Inflammatory macrophage treated with lipopolysaccharide for 1 hour (primary cell): ENCODE data around the gene DEFB132.
A peak's percentile ranks its signal among the peaks of the same experiment; 100 is the strongest.

Source experiments
- DNase-seq, 2 donors: peaks; one replicate each; pipeline ENCODE4 v3.0.0-alpha.2; 2020 to 2022

The DEFB132 gene

GRCh38 chr20:266596-267562 is 9.4 kb downstream of the DEFB132 start:
- peak; percentile 35 to 89 for DNase-seq

GRCh38 chr20:270517-270916 is 13.0 kb downstream of the DEFB132 start:
- no peak for DNase-seq

DNA sequence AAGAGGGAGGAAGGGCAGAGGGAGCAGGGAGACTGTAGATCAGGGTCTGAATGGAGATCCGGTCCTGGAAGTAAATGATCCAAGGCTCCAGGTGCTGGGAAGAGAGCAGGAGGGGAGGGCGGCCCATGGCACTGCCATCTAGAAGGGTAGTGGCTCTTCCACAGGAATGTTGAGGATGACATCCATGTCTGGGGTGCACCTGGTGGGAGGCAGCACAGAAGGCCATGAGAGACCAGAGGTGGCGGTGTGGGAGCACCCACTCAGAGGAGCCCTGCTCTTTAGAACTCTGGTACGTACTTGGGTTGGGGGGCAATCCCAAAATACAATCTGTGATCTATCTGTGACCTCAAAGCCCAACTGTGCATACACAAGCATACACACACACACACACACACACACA is 13.5 kb downstream of the DEFB132 start:
- no peak for DNase-seq

DNA sequence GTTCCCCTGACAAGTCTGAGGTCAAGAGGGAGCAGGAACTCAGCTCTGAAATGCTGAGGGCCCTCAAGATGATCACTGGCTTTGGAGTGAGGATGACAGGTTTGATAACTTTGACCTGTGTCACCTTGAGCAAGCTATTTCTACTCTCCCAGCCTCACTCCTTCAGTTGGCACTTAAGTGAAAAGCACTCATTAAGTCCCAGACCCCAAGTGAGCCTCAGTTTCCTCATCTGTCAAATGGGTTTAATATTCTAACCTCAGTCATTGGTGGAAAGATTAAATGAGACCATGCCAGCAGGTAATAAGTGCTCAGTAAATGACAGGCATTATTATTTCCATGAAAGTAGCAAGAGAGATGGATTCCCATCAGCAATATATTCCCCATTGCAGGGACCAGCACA is 14.0 kb downstream of the DEFB132 start:
- no peak for DNase-seq

- no peak for DNase-seq
Measured at GRCh38 chr20:272718-273117, 15.2 kb downstream of the DEFB132 start.

GRCh38 chr20:273884-274283 is 16.4 kb downstream of the DEFB132 start:
- no peak for DNase-seq

DNA sequence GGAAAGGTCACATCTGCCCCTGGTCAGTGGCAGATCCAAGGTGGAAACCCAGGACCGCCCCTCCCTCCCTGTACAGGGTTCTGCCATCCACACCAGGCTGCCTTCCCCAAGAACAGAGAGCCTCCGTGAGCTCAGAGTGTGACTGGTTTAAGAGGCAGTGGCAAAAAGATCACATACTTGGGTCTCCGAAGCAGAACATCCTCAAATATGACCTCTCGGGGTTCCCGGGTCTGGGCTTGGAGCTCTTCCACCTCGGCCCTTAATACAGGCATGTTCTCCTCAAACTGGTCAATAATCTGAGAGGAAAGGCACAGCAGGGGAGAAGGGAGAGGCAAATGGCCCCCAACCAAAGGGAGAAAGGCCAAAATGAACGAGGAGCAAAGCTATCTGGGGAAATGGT is 18.3 kb downstream of the DEFB132 start:
- DNase-seq = no peak

GRCh38 chr20:276620-277495 is 19.3 kb downstream of the DEFB132 start:
- DNase-seq = no peak

- DNase-seq = no peak
Measured at GRCh38 chr20:277496-277781, 19.9 kb downstream of the DEFB132 start.

- DNase-seq = no peak
Measured at GRCh38 chr20:278181-278580, 20.7 kb downstream of the DEFB132 start.

DNA sequence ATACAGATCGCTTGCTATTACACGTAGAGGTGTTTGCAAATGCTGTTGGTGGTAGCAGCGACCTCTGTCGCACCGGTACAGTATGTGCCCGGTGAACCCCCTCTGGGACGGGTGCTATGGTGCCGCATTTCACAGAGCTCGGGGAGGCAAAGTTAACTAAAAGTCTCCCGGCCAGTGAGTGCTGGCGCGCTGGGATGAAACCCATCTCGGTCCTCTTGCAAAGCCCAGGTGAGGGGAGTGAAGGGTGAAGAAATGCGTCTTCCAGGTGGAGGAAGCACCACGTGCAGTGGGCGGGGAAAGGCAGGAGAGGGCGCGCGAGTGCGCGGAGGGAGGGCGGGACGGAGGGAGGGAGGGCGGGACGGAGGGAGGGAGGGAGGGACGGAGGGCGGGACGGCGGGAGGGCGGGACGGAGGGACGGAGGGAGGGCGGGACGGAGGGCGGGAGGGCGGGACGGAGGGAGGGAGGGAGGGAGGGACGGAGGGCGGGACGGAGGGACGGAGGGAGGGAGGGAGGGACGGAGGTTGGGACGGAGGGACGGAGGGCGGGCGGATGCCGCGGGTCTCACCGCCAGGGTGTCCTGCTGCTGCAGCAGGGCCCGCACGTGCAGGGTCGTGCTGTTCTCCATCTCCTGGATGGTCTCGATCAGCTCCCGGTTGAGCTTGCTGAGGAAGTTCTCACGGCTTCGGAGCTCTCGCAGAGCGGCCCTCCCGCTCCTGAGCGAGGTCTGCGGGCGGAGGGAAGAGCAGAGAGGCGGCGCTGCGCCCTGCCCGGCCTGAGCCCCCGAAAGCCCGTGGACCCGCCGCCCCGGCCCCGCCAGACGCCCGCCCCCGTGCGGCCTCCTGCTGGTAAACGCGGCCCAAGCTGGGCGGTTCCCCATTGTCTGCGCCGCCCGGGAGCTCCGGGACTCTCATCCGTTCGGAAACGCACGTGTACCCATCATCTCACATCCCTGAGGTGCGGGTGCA is 21.4 kb downstream of the DEFB132 start:
- no peak for DNase-seq

DNA sequence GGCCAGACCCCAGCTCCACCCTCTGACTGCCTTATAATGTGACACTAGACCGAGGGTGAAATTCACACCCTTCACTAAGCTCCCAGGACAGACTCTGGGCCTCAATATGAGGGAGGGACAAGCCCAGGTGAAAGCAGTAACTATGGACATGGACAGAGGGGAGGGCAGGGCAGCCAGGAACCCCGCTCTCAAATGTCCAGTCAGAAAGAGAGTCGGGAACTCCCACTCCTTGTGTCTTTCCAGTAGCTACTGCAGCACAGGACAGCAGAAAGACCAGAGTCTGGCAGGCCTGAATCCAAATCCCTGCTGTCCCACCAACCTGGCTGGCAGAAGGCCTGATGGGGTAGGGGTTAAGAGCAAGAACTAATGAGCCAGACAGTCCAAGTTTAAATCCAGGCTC is 26.6 kb downstream of the DEFB132 start:
- no peak for DNase-seq

DNA sequence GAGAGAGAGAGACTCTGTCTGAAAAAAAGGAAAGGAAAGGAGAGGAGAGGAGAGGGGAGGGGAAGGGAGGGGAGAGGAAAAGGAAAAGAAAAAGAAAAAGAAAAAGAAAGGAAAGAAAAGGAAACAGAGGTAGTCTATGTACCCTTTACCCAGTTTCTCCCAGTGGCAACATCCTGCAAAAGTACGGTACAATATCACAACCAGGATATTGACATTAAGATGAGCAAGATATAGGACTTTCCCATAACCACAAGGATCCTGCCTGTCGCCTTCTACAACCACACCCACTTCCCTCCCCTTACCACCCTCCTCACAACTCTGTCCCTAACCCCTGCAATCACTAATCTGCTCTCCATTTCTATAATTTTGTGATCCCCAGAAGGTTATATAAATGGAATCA is 29.0 kb downstream of the DEFB132 start:
- DNase-seq = peak; percentile 35 to 37

- DNase-seq = no peak
Measured at GRCh38 chr20:288956-289692, 31.6 kb downstream of the DEFB132 start.

DNA sequence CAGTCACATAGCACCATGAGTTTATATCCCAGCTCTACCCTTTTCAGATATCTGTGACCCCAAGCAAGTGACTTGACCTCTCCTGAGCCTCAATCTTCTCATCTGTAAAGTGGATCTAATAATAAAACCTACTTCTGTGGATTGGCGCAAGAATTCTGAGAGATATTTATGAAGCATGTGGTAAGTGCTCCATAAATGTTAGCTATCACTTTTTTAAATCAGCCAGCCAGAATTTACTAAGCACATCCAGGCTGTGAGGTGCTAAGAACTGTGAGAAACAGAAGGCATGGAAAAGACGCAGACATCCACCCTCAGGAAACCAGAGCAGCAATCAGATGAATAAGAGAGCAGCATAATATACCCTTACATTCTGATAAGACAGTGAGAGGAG is 32.2 kb downstream of the DEFB132 start:
- no peak for DNase-seq

DNA sequence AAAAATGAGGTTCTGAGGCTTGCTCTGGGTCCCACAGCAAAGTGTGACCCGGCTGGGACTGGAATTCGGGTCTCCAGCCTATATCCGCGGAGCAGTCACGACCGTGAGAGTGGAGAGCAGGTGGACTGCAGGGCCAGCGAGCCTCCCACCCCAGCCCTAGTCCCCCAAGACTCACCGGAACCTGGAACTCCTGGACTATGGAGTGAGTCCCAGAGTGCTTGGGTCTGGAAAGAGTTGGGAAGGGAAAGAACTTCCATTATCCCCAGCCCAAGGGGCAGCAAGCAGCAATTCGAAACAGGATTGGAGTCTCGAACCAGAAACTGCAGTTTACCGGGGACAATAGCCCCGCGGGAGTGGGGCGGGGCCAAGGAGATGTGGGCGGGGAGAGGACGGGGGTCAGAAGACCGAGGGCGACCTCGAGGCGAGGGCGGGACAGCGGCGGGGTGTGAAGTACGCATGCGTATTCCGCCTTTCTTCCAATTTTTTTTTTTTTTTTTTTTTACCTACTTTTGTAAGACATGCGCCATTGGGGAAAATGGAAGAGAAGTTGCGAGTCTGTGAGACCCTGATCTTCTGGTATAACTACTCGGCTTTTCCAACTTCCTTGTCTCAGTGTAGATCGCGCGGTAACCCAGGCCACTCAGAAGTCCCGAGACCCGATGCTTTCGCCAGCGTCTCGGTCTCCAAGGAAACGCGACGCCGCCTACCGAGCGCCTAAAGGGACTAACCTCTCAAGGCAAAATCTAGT is 32.7 kb downstream of the DEFB132 start, which contains the start of gene C20orf96:
C20orf96 (minus strand) TSS at position 667 of the 748 bp plus-strand sequence; CDS start at position 527, 140 bp downstream.
- peak; percentile 91 to 96 for DNase-seq

GRCh38 chr20:294602-295001 is 37.1 kb downstream of the DEFB132 start:
- DNase-seq = no peak

- no peak for DNase-seq
Measured at GRCh38 chr20:295804-296203, 38.3 kb downstream of the DEFB132 start.

DNA sequence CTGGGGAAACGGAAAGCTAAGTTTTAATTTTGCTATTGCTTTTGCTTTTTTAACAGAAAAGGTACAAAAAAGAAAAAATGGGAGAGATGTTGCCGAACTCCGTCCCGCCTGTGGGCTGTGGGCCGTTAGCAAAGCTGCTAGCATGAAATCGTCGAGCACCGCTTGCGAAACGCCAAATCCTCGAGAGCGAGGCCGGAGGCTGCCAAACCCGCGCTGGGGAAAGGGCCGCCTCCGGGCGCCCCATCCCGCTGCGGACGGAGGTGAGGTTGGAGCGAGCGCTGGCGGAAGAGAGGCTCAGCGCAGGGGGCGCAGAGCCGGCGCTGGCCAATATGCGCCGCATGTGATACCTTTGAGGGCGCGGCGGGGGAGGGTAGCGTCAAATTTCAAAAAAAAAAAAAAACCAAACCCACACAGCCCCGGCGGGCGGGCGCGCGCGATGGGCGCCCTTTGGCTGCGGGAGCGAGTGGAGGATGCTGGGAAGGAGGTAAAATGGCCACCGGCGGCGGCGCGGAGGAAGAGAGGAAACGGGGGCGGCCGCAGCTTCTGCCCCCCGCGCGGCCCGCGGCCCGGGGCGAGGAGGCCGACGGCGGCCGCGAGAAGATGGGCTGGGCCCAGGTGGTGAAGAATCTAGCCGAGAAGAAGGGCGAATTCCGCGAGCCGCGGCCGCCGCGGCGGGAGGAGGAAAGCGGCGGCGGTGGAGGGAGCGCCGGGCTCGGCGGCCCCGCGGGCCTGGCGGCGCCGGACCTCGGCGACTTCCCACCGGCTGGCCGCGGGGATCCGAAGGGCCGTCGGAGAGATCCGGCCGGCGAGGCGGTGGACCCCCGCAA is 39.8 kb downstream of the DEFB132 start, which contains the start of gene ZCCHC3:
ZCCHC3 (plus strand) TSS at position 473 of the 827 bp plus-strand sequence; CDS start at position 490, 17 bp downstream.
- DNase-seq = peak; percentile 88 to 91
